HG03095 (cell line): ENCODE results near the gene SHB.

Experiments used
- ATAC-seq: cut with Tn5 transposase; IDR thresholded peaks from one replicate; pipeline ENCODE4 v1.9.1; 2021; ENCODE audit warnings: moderate library complexity; ENCODE audit not compliant: unreplicated experiment

SHB gene

GRCh38 chr9:37994639-37995347 is 74.2 kb downstream of the SHB start:
- ATAC-seq, result peak; percentile 65

GRCh38 chr9:37992924-37993349 is 76.1 kb downstream of the SHB start:
- ATAC-seq, result no peak

- no peak for ATAC-seq
These were observed 78.5 kb downstream of the SHB start for GRCh38 chr9:37990404-37991015.

GRCh38 chr9:37989701-37990100 is 79.3 kb downstream of the SHB start:
- ATAC-seq, result no peak

GRCh38 chr9:37988602-37989001 is 80.4 kb downstream of the SHB start:
- ATAC-seq, result no peak

- ATAC-seq, result no peak
These were observed 81.0 kb downstream of the SHB start for GRCh38 chr9:37988041-37988440.

GRCh38 chr9:37987467-37987981 is 81.5 kb downstream of the SHB start:
- no peak for ATAC-seq

- ATAC-seq, result no peak
These were observed 82.2 kb downstream of the SHB start for GRCh38 chr9:37986771-37987258.

- no peak for ATAC-seq
These were observed 83.0 kb downstream of the SHB start for GRCh38 chr9:37986001-37986400.

GRCh38 chr9:37984672-37985611 is 84.1 kb downstream of the SHB start:
- no peak for ATAC-seq

- no peak for ATAC-seq
These were observed 84.8 kb downstream of the SHB start for GRCh38 chr9:37984278-37984671.

GRCh38 chr9:37983381-37984067 is 85.5 kb downstream of the SHB start:
- ATAC-seq, result no peak

GRCh38 chr9:37979844-37980243 is 89.2 kb downstream of the SHB start:
- ATAC-seq, result no peak

- no peak for ATAC-seq
These were observed 90.0 kb downstream of the SHB start for GRCh38 chr9:37978983-37979382.

- no peak for ATAC-seq
These were observed 90.6 kb downstream of the SHB start for GRCh38 chr9:37978481-37978864.

- no peak for ATAC-seq
These were observed 91.1 kb downstream of the SHB start for GRCh38 chr9:37977851-37978480.

- ATAC-seq, result no peak
These were observed 92.1 kb downstream of the SHB start for GRCh38 chr9:37976714-37977477.

GRCh38 chr9:37975639-37976038 is 93.4 kb downstream of the SHB start:
- ATAC-seq, result no peak

GRCh38 chr9:37974506-37975173 is 94.4 kb downstream of the SHB start:
- ATAC-seq, result no peak
